Stimulated activated CD8-positive, alpha-beta memory T cell treated with anti-CD3 and anti-CD28 coated beads, Interleukin-4, amount 100 ng/mL, for 4 hours (primary cell): Measurements from ENCODE around the gene SOBP.

Experiments
- DNase-seq, 2 donors: peaks; one replicate each; pipeline ENCODE4 v3.0.0-alpha.2; 2020; ENCODE audit warnings: low read depth in 2 of 2, low spot score in 1 of 2

Gene SOBP

GRCh38 chr6:107707346-107708275 lies 217.7 kb downstream of the SOBP start:
- DNase-seq, result no peak

- no peak for DNase-seq
Measured at GRCh38 chr6:107708435-107708834, 218.5 kb downstream of the SOBP start.

- DNase-seq, result no peak
Measured at GRCh38 chr6:107709341-107709740, 219.4 kb downstream of the SOBP start.
